OCI-LY7 (cell line): ENCODE data around the gene FHIT. TPM values are rescaled to one million over a fixed set of nuclear protein-coding genes. Genes with fewer than 3 reads are reported as not detected.

Source experiments
- BruUV-seq: library from RNA; stranded (reverse); fragments of 400-500 nt; replicated peaks from 2 replicates; lab custom pipeline; 2021; lab: Mats Ljungman, UMichigan
- CTCF ChIA-PET: fragments of 300-600 bp; sonication (Branson Sonifier 250); formaldehyde crosslinking; loops from one replicate; lab custom pipeline; 2022; ENCODE audit warnings: antibody characterized with exemption; ENCODE audit not compliant: unreplicated experiment; lab: Charles Lee
- POLR2A ChIA-PET: fragments of 300-600 bp; sonication (Branson Sonifier 250); formaldehyde crosslinking; loops from one replicate; lab custom pipeline; 2022; ENCODE audit warnings: antibody characterized with exemption; lab: Charles Lee
- DNase-seq: peaks from one replicate; pipeline ENCODE4 v3.0.0-alpha.2; 2015; ENCODE audit warnings: low spot score
- H2AFZ ChIP-seq: fragments of 200-600 bp; sonication (generic), shearing (Covaris generic); 2 replicates; pipeline ENCODE4 v1.6.1; 2014; ENCODE audit warnings: mild to moderate bottlenecking, antibody characterized with exemption, low read length, moderate library complexity
- H3K27ac ChIP-seq: fragments of 200-600 bp; sonication (generic); 2 replicates; pipeline ENCODE4 v1.5.1; 2014; ENCODE audit warnings: mixed run types, low read depth, mild to moderate bottlenecking, moderate library complexity, low read length, inconsistent platforms; ENCODE audit not compliant: poor library complexity, severe bottlenecking
- H3K36me3 ChIP-seq: fragments of 200-600 bp; sonication (generic); 2 replicates; pipeline ENCODE4 v1.6.1; 2014; ENCODE audit warnings: mild to moderate bottlenecking, antibody characterized with exemption, low read length, moderate library complexity, mixed read lengths; ENCODE audit not compliant: insufficient read depth
- H3K4me1 ChIP-seq: fragments of 200-600 bp; sonication (generic); 2 replicates; pipeline ENCODE4 v1.5.1; 2014; ENCODE audit warnings: mild to moderate bottlenecking, low read length; ENCODE audit not compliant: insufficient read depth, poor library complexity, severe bottlenecking
- H3K4me2 ChIP-seq: fragments of 200-600 bp; sonication (generic); 2 replicates; pipeline ENCODE4 v1.6.1; 2014; ENCODE audit warnings: mild to moderate bottlenecking, low read length
- H3K4me3 ChIP-seq: fragments of 200-600 bp; sonication (generic); 2 replicates; pipeline ENCODE4 v1.5.1; 2014; ENCODE audit warnings: mild to moderate bottlenecking, low read depth, low read length; ENCODE audit not compliant: poor library complexity, severe bottlenecking
- H3K79me2 ChIP-seq: fragments of 200-600 bp; sonication (generic); 2 replicates; pipeline ENCODE4 v1.6.1; 2016; ENCODE audit warnings: low read depth, mild to moderate bottlenecking, low read length, moderate library complexity, mixed read lengths; ENCODE audit not compliant: insufficient read depth
- H3K9me2 ChIP-seq: fragments of 200-600 bp; sonication (generic); 2 replicates; pipeline ENCODE4 v1.6.1; 2016; ENCODE audit warnings: mild to moderate bottlenecking, low read length, mixed read lengths; ENCODE audit not compliant: insufficient read depth
- H3K9me3 ChIP-seq: fragments of 200-600 bp; sonication (generic); 2 replicates; pipeline ENCODE4 v1.6.1; 2014; ENCODE audit warnings: mild to moderate bottlenecking, mixed run types, low read length, mixed read lengths
- H4K20me1 ChIP-seq: fragments of 200-600 bp; sonication (generic); 2 replicates; pipeline ENCODE4 v1.6.1; 2014; ENCODE audit warnings: mild to moderate bottlenecking, antibody characterized with exemption, low read length, moderate library complexity, mixed read lengths; ENCODE audit not compliant: insufficient read depth
- CTCF ChIP-seq: fragments of 200-600 bp; sonication (generic); conservative IDR thresholded peaks from 2 replicates; pipeline ENCODE4 v1.5.1; 2014; ENCODE audit warnings: mild to moderate bottlenecking, antibody characterized with exemption, low read length, moderate library complexity, mixed read lengths
- EZH2phosphoT487 ChIP-seq: fragments of 200-600 bp; sonication (generic); IDR thresholded peaks from 2 replicates; pipeline ENCODE4 v1.6.1; 2018; ENCODE audit warnings: low read depth, borderline replicate concordance, mild to moderate bottlenecking, mixed run types, antibody characterized with exemption, low read length, moderate library complexity, mixed read lengths
- intact Hi-C: fragments of 100-400 bp; cut with micrococcal nuclease; formaldehyde crosslinking; loops from one replicate; pipeline ENCODE4 v1.10.0; 2022; ENCODE audit not compliant: unreplicated experiment
- total RNA-seq, 2 experiments: library from RNA; depleted of rRNA in 1 of 2; stranded (reverse); fragments of >200 nt in 1 of 2; shearing (Covaris generic) in 1 of 2; gene quantifications; 2 replicates each; pipeline ENCODE4 v1.2.3, GENCODE V29; 2014 to 2022

FHIT gene
- total RNA-seq, 2 experiments from 2014 or later = 5.0 to 10.9 TPM

GRCh38 chr3:59879031-59879581 is 1372.1 kb downstream of the FHIT start:
- Histone ChIP-seq H4K20me1 (no peaks in the 10 kb centered on the region), H3K9me3 (no peaks in the 10 kb centered on the region), H3K4me2 (no peak overlapping the region), H3K79me2 (no peaks in the 10 kb centered on the region), H3K27ac (no peak overlapping the region), H3K4me3 (no peak overlapping the region), H2AFZ (no peak overlapping the region), H3K9me2 (no peaks in the 10 kb centered on the region), H3K4me1 (no peaks in the 10 kb centered on the region), H3K36me3 (no peaks in the 10 kb centered on the region)
- BruUV-seq = no TSS peak
- ChIA-PET CTCF (no interaction called here), POLR2A (interaction anchor here (0.9 kb wide), 1 partner anchor 15 kb away, joined by 3 read pairs; no protein-coding TSS in a partner anchor)
- no peak for DNase-seq
- intact Hi-C loops = no loop called here
- TF ChIP-seq CTCF = no peak
- TF ChIP-seq EZH2phosphoT487 = no peak

DNA sequence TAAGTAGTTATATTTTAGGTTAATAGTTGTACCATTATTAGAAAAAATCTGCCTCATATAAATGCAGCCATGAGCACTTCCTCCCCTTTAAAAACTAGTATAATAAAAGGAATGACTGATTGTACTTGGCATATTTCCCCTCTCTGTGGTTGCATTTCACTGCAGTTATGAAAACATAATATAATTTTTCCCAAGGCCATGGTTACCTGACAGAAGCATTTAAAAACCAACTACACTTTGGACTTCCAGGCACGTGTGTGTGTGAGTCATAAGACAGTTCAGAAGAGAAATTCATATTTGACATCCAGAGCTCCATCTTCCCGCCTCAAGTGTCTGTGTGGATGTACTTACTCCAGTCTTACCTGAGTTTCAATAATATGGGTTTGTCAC is 1373.2 kb downstream of the FHIT start:
- TF ChIP-seq EZH2phosphoT487 (no peak), CTCF (no peak)
- H3K36me3 ChIP-seq = no peaks in the 10 kb centered on the region
- no peak for DNase-seq
- CTCF ChIA-PET = no interaction called here
- H3K4me1 ChIP-seq = no peaks in the 10 kb centered on the region
- no peaks in the 10 kb centered on the region for H4K20me1 ChIP-seq
- H3K4me2 ChIP-seq = no peak overlapping the region
- POLR2A ChIA-PET = no interaction called here
- H3K27ac ChIP-seq = no peak overlapping the region
- H3K9me3 ChIP-seq = no peaks in the 10 kb centered on the region
- no peaks in the 10 kb centered on the region for H3K79me2 ChIP-seq
- no peaks in the 10 kb centered on the region for H3K9me2 ChIP-seq
- no peak overlapping the region for H3K4me3 ChIP-seq
- no TSS peak for BruUV-seq
- no peak overlapping the region for H2AFZ ChIP-seq
- intact Hi-C loops = no loop called here

GRCh38 chr3:59877263-59878037 is 1373.8 kb downstream of the FHIT start:
- ChIA-PET POLR2A (no interaction called here), CTCF (no interaction called here)
- no peak overlapping the region for H3K4me2 ChIP-seq
- no peaks in the 10 kb centered on the region for H3K9me2 ChIP-seq
- no peak overlapping the region for H2AFZ ChIP-seq
- H3K4me3 ChIP-seq = no peak overlapping the region
- no peaks in the 10 kb centered on the region for H3K9me3 ChIP-seq
- no peak for TF ChIP-seq CTCF
- no peak for TF ChIP-seq EZH2phosphoT487
- H3K79me2 ChIP-seq = no peaks in the 10 kb centered on the region
- no peaks in the 10 kb centered on the region for H3K4me1 ChIP-seq
- no TSS peak for BruUV-seq
- H3K36me3 ChIP-seq = no peaks in the 10 kb centered on the region
- H3K27ac ChIP-seq = no peak overlapping the region
- no peak for DNase-seq
- intact Hi-C loops = no loop called here
- no peaks in the 10 kb centered on the region for H4K20me1 ChIP-seq
